ENCODE data around the gene PLEKHG3. TPM values are rescaled to one million over a fixed set of nuclear protein-coding genes. Genes with fewer than 3 reads are reported as not detected.
"Not testable (repeated sequence)": the region's sequence is repeated elsewhere in the genome, so short reads cannot be mapped to it uniquely, and the experiment has no call there.

Gene PLEKHG3
- total RNA-seq, 1 donor from 2014 or later: 9.4 TPM

DNA sequence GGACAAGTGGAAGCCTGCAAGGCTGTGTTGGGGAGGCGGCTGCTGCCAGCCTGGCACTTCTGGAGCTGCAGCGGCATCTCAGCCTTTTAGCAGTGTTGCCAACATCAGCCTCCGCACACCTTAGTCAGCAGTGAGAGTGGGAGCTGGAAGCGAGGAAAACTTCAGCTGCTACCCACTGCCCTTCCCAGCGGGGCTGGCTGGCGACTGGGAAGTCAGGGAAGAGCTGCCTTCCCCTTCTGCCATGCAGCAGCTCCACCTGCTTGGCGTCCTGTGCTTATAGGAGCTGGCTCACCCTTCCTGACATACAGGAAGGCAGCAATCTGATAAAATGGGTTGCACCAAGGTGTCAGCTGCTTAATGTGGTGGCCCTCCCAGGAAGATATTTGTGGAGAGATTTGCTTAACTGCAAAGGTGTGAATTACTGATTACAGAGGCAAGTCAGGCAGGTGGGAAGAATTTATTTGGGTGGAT, 15.4 kb upstream of the PLEKHG3 start:
- DNase-seq: no peak

DNA sequence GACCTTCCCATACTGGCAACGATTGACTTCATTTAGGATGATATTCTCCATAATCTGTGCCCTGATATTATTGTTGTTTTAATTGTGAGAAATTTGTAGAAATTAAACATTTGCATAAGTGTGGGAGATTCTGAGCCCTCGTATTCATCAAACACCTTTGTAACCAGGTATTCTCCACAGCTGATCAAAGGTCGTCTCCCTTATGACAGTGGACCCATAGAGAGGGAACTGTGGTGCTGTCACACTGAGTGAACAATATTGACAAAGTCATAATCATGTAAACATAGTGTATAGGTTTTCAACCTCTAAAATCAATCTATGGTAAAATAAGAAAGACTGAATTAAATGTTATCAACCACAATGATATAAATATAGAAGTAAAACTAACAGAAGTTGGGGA, 14.9 kb upstream of the PLEKHG3 start:
- DNase-seq: no peak

DNA sequence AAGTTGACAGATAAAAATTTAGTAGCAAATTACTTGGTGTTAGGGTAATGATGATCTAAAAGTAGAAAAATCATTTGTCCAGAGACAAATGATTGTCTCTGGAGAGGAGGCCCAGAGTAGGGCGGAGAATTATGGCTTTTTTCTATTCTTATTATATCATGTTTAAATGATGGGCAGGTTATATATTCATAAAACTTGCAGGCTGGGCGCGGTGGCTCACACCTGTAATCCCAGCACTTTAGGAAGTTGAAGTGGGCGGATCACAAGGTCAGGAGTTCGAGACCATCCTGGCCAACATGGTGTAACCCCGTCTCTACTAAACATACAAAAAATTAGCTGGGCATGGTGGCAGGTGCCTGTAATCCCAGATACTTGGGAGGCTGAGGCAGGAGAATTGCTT, 13.6 kb upstream of the PLEKHG3 start:
- DNase-seq: not testable (repeated sequence)

DNA sequence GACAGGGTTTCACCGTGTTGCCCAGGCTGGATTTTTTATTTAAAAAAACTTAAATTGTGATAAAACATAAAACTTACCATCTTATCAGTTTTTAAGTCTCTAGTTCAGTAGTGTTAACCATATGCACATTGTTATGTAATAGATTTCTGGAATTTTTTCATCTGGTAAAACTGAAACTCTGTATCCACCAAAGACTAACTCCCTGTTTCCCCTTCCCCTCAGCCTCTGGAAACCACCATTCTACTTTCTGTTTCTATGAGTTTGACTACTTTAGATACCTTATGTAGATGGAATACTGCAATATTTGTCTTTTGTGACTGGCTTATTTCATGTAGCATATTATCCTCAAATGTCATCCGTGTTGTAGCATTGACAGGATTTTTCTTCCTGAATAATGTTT, 12.8 kb upstream of the PLEKHG3 start:
- no peak for DNase-seq

DNA sequence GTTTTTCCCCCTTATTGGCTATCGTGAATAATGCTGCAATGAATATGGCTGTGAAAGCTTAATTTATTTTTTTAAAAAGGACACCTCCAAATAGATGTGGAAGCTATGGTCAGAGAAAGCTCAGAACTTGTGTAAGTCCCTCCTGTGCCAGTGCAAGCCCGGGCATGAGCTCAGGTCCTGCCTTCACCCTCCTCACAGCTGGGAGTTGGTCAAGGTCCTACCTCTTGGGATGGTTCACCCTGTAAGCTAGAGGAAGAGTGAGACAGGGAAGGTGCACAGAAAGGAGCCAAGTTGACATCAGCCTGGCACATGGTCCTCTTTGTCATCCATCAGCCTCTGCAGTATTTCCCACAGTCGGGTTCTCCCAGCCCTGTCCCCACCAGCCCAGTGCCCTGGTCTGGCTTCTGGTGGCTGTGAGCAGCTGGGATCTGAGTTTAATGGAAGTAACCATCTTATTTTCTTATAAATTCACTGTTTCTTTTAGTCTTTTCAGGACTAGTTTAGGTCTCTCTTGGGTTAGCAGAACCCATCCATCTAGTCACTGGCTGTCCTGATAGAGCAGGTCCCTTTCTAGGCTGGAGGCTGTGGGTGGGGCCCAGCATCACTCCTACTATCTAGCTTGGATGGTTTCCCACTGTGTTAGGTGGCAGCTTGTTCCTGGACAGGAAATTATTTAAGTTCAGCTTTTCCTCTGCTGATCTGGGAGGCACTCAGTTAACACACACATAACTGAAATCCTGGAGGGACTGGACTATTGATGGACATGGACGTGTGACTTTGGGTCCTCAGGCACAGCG, 11.8 kb upstream of the PLEKHG3 start:
- DNase-seq: no peak

DNA sequence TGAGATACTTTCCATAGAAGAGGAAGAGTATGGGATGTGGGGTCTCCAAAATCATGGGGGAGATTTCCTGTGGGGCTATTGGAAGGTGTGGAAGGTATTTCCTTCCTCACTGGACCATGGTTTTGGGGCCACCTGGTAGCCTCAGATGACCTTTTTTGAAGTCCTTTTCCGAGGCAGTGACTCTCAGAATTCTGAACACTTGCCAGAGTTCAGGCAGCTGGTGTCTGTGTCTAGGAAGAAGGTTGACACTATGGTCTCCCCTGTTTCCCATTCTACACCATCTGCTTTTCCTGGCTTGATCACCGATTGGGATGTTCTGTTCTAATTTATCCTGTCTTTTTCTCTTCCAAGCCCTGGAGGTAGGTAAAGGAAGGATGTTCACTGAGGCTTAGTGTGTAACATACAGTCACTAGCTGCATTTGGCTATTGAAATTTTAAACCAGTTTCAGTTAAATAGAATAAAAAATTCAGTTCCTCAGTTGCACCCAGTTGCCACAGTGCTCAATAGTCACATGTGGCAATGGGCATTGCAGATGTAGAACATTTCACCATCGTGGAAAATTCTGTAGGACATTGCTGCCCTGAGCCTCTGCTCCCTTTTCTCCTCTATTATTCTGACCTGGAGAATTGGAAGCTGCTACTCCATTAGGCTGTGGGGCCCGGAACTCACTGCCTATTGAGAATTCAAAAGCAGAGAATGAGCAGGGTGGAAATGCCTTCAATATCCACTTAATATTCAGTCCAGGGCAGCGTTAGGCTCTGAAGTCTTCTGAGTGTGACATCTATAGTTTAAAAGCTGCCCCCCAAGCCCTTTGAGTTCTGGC, 11.0 kb upstream of the PLEKHG3 start:
- no peak for DNase-seq

DNA sequence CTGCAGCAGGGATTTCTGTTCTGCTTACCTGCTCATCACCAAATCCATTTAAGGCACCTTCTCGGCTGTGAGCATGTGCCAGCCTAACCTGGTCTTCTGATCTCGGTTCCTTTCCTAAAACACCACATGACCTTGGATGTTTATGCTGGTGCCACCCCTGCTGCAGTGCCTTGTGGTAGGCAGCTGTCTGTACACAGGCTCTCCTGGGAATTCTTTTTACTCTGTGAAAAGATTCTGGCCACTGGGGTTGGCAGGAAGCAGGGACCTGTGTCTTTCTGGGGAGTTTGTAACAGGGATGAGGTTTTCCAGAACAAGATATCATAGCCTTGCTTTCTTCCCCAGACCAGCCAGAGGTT, 10.4 kb upstream of the PLEKHG3 start:
- no peak for DNase-seq

DNA sequence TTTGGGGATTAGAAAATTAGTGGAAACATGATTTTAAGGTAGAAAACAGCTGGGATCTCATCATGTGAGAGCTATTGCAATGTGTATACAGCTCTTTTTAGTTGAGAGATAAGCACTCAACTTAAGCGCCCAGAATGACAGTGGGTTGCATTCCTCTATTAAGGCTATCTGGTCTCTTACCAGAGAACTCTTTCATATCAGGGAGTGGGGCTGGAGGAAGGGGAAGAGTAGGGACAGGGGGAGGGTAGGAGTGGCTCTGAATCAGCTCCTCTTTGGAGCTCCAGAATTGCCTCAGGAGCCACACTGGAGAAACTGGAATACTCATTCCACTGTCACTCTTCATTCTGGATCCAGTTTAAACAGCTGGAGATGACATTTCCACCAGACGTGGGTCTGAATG, 9.2 kb upstream of the PLEKHG3 start:
- no peak for DNase-seq

DNA sequence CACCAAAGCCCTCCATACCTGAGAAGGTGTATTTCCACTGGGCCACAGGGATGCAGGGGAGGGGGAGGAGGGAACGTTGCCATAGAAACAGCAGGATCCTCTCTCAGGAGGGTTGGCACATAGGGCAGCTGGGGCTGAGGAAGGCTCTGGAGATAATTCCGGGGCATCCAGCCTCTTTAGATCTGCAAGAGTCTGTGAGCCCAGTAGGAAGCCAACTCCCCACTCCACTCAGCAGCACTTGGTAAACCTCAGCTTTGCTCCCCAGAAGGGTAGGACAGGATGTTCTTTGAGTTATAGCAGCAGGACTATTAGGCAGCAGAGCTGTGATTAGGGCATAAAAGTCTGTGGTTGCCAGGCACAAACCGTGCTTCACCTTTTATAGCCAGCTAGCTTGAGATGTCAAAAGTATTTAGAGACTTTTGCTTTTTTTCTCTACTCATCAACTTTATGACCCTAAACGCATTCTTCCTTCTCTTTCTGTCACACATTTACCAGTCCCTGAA, 7.8 kb upstream of the PLEKHG3 start:
- DNase-seq: no peak

DNA sequence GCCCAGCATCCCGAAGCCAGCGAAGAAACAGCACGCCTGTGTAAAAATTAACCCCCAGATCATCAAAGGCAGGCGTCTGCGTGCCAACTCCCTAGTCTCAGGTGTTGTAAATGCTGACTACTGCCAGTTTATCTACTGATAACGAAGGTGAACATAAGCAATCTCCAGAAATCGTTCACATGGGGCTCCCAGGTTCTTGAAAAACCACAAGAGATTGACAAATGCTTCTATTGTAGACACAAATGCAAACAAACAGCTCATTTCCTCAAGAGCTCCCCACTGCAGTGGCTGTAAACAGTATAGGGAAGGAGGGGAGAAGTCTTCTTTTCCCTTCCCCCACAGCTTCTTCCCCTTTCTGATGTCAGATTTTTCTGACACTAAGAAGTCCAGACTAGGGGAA, 5.3 kb upstream of the PLEKHG3 start:
- no peak for DNase-seq

DNA sequence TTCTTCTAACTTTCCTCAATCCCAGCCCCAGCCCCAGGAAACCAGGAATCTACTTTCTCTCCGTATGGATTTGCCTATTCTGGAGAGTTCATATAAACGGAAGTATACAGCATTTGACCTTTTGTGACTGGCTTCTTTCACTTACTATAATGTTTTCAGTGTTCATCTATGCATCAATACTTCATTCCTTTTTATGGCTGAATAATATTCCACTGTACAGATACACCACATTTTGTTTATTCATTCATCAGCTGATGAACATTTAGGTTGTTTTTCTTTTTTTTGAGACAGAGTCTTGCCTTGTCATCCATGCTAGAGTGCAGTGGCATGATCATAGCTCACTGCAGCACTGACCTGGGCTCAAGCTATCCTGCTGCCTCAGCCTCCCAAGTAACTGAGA, 3.9 kb upstream of the PLEKHG3 start:
- no peak for DNase-seq

DNA sequence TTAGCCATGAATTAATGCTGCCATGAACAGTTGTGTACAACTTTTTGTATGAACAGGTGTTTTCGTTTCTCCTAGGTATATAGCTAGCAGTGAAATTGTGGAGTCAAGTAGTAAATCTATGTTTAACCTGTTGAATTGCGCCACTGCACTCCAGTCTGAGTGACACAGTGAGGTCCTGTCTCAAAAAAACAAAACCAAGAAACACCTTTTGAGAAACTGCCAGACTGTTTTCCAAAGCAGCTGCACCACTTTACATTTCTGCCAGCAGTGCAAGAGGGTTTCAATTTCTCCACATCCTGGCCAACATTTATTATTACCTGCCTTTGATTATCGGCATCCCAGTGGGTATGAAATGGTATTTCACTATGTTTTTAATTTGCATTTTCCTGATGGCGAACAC, 3.3 kb upstream of the PLEKHG3 start:
- DNase-seq: no peak

DNA sequence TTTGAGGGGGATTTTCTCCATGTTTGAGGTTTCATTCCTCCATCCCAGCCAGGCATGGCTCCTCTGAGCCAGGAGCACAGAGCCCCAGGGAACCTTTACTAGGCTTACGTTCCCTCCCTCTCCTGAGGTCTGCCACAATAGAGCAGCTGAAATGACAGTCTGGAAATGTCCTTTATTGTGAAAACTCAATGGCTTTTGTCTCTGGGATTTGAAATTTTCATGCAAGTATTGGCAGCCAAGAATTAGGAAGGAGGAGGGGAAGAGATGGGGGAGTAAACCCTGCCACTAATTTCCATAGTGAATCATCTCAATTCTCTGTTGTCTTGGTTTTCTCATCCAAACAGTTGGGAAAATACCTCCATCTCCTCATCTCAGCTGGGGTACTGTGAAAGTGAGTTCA, 2.6 kb upstream of the PLEKHG3 start:
- DNase-seq: no peak

DNA sequence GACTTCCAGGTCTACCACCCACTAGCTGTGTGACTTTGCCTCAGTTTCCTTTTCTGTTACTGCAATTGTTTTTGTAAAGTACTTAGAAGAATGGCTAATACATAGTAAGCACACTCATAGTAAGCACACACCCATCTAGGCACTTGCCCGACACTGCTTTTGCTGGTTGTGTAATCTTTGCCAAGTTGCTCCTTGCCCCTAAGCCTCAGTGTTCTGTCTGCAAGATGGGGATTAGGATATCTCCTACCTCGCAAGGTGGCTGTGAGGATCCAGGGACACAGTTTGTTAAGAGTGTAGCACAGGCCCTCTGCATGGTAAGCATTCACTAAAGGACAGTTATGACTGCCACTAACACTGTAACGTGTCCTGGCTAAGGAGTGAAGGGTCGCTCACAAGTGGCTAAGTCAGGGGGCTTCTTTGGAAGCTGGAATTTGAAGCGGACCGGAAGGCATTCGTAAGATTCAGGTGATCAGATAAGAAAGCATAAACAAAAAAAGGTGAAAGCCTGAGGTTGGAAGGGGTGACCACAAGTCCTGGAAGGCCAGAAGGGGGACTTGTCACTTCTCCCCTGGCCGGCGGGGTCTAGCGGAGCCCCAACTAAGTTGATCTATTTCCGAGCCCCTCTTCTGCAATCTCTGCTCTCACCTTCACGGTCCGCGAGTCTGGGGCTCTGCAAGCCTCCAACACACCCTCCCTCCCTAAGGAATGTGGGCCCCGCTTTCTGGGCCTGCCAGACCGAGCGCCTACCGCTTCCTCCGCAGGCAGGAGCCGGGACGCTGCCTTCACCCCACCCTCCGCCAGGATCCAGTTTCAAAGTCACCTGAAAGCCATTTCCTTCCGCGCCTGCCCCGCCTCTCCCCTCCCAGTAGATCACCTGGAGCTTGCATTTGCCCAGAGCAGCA, 1.5 kb upstream of the PLEKHG3 start:
- DNase-seq: no peak

DNA sequence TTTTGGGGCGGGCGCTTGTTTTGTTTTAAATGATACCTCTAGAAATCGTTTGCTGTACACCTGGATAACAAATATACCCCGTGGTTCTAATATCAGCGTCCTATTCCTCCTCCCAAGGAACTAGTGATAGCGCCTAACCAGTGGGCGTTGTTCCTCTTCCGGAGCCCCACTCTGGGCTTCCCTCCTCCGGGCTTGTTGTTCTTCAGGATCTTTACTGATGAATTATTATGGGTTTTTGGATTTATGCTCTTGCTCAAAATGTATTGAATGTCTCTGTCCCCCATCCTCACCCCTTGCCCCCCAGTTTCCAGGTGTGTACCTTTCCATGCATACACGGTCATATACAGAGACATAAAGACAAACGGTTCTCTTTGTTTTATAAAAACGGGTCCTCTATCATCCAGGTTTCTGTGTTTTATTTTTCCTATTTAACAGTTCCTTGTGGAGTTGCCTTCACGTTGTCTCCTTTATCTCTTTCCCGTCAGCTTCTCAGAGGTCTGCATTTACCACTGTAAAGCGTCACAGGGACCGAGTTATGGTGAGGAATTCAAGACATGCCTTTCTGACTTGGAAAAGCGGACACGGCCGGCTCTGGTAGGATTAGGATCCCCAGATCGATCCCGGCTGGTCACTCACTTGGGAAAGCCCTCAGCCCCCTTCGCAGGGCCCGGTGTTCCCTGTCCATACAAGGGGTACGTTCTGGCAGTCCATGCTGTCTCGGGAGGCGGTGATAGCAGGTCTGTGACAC, 655 bp upstream of the PLEKHG3 start:
- DNase-seq: no peak

DNA sequence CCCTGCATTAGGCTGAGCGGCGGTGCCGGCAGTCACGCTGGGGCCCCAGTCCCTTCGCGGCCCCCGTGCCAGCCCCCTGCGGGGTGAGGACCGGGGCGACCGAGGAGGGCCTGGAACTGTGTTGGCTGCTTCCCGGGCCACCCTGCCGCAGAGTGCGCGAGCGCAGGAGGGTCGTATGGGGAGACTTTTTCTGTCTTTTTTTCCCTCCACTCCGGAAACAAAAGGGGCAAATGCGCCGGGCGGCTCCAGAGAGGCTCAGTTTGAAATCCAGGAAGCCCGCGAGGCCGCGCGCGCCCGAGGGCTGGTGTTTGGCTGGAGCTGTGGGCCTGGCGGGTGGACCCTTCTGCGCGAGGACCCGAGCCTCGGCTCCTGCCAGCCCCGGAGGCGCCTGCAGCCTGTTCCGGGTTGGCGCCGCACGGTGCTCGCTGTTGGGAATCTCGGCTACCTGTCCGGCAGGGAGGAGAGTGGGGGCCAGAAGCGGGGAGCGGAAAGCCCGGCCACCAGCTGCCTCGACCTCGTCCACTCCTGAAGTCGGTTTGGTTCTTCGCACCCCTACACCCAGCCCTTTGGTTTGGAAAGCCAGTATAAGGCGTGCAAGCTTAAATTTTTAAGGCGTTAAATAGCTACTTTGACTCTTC, 638 bp downstream of the PLEKHG3 start:
- peak; percentile 9 for DNase-seq

DNA sequence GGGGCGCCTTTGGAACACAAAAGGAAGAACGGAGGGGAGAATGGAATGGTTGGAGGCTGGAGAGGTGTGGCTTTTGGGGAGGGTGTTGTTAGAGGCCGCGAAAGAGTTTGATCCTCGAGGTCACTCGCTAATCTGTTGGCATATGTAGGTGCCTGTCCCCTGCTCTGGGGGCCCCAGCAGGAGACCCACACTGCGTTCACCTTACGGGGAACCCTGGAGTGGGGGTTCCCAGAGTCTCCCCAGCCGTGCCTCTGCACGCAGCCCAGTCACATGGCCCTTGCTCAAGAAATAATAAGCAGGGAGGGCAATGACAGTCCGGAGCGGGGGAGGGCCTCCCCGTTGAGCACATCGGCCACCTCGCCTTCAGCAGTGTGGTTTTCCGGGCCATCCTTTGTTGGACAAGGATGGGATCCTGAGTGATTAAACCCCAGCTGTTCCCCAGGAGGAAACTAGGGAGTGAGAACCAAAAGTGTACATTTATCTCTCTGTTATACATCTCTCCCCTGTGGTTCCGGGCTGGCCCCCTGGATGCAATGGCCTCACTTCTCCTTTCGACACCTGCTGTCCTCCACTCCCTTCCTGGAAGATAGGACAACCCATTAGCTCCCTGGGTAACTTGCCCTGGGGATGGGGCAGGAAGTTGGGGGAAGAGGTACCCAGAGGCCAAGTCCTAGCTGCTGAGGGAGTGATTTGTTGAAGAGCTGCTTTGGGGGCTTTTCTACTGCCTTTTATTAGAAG, 1.3 kb downstream of the PLEKHG3 start:
- no peak for DNase-seq

DNA sequence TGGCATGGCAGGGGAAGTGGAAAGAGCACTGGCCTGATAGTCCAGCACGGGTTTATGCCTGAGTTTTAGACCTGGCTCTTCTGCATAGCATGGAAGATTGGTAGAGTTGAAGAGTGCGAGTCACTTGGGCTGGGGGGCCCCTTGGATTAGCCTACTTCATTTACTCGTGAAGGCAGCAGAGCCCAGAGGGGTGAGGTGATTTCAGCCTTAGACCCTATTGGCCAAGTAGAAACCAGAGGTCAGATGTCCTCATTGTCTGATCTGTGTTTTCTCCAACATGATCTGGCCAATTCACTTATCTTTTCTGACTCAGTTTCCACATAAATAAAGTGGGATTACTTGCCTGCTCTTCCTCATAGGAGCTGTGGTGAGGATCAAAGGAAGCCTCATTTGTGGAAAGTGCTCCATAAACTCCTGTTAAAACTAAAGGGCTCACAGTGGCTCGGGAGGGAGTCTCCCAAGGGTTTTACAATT, 1.9 kb downstream of the PLEKHG3 start:
- no peak for DNase-seq

DNA sequence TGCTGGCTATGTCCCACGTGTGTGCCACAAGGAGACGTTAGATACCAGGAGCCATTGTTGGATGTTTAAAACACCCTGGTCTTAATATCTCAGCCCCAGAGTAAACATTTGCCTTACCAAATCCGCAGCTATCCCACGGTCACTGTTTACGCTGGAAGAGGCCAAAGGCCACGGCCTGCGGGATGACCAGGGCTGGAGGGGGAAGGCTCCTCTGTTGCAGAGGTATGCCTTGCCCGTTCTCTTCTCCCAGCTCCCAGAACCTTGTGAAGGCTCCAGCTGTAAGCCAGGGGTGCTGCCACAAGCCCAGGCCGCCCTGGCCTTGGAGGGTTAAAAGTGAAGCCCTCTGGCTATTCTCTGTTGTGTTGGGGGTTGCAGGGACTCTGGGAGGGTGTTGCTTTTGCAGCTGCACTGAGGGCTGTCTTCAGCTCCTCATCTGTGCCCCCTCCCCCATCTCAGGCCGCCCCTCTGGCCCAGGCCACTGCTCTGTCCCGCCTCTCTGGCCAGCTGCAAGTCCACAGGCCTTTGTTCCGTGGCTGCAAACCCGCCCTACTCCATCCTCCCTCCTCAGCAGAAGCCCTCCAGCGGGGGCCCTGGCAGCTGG, 2.5 kb downstream of the PLEKHG3 start:
- DNase-seq: no peak

DNA sequence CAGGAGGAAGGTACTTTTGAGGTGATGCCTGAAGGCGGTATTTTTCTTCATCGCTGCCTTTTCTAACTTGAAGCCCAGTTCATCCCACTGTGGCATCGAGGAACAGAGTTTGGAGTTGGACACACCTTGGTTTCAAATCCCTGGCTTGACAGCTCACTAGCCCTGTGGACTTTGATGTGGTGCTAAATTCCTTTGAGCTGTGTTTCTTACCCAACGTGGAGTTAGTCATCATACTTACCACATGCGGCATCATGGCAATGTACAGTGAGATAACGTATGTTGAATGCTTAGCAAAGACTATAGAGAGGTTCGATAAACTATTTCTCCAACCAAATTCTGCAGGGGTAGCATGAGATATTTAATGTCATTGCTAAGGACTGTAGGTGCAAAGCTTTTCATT, 3.4 kb downstream of the PLEKHG3 start:
- DNase-seq: no peak
